COLO829 (cell line): ENCODE measurements around the gene CEP104.

Experiments
- DNase-seq: peaks from one replicate; pipeline ENCODE4 v3.0.0; 2012; ENCODE audit warnings: low spot score

Gene CEP104

DNA sequence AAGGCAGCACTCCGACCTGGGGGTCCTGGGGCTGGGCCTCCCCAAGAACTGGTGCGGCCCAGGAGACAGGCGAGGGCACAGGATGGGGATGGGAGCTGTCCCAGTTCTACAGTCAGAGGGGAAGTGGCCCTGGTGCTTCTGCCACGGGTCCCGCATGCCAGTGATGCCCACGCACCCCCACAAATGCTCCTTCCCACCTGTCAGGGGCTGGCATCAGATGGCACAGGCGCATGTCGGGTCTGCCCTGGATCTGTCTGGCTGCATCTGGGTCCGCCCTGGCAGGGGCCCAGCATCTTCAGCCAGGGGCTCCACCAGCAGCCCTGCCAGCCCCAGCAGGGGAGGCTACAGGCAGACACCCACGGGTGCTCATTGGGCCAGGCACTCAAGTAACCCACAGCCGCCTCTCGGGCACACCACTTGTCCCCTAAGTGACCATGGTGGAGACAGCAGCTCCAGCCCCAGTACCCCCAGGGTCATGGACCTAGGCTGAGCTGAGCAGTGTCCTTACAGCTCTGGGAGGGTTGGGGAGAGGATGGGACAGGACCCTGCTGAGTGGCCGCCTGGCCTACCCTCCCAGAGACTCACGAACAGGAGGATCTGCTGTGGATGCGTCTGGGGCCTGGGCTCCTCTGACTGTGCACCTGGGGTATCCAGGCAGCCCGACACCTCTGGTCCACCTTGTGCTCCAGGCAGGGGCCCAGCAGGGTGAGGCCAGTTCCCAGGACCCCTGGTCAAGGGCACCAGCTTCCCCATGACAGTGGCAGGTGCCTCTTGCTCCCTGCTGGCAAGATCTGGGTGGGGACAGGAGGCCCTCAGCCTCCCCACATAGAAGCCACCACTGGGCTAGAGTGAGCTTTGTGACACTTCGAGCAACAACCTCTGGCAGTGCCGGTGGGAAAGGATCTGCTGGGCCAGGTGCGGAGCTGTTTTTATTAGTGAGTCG is 79.1 kb downstream of the CEP104 start:
- no peak for DNase-seq

DNA sequence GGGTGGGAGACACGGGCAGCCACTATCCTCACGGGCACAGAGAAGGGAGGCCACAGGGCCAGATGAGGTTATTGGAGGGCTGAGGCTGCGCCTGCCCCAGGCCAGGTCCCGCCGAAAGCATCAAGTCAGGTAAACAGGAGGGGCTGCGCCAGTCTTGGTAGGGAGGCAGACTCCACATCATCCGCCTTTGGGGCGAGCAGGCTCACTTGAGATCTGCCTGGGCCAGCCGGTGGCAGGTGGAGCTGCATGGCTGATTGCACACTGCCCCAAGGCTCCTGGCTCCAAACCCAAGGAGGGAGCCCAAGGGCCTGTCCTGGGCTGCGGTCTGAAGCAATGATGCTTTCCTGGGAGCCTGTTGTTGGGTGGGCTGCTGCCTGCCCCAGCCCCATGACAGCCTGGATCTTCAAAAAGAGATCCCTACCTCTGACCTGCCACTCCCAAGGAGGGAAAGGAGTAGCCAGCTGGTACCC is 79.9 kb downstream of the CEP104 start:
- DNase-seq = no peak

DNA sequence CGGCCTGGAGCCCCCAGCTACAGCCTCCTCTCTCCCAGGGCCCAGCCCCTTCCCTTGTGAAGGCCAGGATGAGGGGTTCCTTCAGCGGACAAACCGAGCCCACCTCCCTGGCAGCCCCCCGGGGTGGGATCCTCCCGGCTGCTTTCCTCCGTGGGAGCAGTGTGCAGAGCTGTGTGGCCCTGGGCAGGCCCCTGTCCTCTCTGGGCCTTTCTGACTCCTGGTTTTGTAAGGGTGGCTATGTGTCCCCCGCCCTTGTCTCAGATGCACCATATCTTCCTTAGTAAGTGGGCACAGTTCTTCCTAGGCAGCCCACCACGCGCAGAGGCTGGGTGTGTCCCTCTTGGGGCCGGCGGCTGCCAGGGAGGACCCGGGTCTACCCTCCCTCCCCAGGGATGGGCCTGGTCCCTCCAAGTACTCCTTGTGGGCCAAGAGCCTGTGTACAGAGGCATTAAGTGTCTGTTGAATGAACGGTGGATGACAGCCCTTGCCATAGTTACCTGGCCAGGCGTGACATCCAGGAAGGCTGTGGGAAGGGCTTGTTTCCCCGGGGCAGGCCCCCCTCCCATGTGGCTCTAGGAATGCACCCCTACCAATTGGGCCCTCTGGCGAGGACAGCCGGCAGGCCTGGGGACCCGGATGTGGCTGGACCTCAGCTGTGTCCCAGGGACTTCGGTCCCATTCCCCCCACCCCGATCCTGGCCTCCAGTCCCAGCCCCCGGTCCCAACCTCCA is 80.6 kb downstream of the CEP104 start:
- no peak for DNase-seq

DNA sequence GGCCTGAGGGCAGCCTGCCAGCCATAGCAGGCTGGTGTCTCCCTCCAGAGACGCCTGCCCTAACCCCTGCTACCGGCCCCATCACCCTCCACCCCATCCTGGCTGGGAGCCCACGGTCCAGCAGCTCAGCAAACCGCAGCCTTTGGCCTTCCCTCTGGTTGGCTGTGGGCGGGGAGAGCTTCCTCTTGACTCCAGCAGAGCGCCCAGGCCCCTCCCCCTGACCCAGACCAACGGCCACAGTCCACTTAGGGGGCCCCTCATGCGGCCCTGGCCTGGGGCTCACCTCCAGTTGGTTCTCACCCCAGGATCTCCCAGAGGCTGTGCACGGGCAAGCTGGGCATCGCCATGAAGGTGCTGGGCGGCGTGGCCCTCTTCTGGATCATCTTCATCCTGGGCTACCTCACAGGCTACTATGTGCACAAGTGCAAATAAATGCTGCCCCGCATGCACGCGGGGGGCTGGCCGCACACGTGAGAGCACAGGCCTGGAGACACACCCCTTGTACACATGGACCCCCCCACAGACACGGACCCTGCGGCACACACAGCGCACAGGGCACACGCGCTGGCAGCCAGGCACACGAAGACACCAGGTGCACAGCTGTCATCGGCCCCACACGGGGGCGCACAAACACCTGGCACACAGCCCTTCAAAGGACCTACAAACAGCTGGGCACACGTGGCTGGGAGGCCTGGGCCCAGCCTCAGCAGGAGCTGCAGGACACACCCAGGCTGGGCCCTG is 81.4 kb downstream of the CEP104 start:
- DNase-seq = no peak

DNA sequence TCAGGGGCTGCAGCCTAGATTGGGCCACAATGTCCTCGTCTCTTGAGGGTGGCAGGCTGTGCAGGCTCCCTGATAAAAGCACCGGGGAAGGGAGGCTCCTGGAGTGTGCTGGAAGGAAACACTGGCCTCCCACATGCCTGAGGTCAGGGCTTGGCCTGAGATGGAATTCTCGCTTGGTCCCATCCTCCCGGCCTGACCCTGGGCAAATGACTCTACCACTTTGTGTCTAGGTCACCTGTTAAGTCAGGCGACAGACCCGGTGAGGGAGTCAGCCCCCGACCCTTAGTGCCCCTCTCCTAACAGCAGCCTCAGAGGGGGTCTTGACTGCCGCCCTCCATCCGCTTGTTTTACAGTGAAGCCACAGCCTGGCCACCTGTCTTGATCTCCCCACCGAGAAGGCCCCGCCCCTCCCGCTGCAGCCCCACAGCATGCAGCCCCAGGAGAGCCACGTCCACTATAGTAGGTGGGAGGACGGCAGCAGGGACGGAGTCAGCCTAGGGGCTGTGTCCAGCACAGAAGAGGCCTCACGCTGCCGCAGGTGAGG is 82.0 kb downstream of the CEP104 start:
- DNase-seq = no peak

DNA sequence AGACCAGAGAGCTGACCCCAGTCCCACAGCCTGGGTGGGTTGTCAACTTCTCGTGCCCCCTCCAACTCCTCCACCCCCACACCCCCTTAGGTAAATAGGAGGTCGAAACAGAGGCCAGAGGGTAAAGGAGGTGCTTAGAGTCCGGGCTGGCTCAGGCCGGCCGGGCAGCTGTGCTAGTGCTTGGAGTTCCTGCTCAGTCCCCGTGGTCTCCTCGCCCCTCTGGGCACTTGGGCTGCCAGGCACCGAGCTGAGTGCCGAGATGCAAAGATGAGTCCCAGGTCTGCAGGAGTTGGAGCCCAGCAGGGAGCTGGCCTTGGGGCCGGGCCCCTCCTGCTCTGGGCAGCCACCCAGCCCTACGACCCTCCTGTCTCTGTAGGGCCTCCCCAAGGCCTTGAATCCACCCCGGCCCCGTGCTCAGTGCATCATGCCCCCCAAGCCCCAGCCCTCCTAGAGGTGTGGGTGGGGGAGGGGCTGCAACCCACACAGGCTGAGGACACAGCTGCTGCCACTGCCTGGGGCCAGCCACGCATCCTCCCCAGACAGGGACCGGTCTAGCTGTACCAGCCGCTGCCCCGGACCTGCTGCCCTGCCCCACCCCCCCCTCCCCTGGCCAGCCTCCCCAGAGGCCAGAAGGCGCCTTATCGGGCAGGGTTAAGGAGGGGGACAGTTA is 82.6 kb downstream of the CEP104 start:
- DNase-seq = no peak

DNA sequence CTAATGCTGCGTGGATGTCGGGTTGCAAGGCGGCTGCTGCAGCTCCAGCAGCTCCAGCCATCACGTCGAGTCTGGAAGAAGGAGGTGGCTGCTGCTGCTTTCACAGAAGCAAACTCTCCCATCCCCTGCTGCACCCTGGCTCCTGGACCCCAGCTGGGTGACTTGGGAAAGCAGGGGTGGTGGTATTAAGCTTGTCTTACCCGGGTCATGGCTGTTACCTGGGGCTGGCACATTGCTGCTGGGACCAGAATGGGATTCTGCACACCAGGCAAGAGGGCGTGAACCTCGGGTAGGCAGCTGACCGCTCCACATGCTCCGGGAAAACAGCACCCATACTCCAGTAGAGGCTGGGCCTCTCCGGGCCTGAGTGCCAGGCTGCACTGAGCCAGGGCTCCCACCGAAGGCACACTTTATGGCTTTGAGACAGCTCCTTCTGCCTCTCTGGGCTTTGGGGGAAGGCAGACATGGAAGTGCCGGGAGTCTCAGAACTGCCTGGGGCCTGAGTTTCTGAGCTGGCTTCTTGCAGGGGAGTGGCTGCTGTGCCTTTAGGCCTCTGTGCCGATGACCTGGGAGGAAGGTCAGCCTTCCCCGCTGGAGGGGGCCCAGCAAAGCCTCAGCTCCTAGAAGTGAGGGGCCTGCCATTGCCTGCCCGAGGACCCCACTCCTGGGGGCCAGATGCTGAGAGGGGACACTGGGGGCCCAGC is 83.3 kb downstream of the CEP104 start:
- no peak for DNase-seq

DNA sequence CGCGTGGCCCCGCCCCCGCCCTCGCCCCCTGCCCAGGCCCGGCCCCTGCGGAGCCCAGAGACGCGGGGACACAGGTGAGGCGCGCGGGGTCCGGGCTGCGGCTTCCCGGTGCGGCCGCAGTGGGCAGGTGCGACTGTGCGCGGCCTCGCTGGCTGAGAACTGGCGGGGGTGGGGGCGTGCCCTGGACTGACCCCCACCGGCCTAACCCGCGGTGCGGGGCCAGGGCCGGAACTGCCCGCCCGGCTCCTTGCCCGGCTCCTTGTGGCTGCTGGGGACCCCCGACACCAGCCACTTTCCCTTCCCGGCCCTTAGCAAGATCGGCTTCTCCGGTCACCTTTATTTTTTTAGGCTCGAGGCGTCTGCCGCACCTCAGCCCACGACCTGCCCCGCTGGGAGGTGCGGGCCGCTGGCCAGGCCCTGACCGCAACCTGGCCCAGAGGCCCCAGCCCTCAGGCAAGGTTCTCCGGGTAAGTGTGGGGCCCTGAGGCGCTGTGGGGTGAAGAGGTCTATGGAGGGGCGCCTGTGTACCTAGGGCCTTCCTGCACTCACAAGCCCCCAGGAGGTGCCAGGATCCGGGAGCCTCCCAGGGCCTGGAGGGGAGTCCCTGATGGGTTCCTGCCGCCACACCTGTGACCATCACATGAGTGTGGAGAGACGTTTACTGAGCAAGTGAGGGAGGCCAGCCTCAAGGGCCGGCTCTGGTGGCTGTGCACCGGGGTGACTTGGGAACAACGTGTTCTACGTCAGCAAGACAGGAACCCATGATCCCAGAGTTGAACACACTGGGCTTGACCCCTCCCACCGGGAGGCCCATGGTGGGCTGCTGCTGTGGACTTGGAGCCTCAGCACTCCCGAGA is 84.1 kb downstream of the CEP104 start, which contains the start of gene SMIM1:
Gene SMIM1, plus strand, starts transcription at position 35 of the 857 bp plus-strand sequence. CDS start 2,625 bp downstream, outside the sequence.
- DNase-seq = no peak

DNA sequence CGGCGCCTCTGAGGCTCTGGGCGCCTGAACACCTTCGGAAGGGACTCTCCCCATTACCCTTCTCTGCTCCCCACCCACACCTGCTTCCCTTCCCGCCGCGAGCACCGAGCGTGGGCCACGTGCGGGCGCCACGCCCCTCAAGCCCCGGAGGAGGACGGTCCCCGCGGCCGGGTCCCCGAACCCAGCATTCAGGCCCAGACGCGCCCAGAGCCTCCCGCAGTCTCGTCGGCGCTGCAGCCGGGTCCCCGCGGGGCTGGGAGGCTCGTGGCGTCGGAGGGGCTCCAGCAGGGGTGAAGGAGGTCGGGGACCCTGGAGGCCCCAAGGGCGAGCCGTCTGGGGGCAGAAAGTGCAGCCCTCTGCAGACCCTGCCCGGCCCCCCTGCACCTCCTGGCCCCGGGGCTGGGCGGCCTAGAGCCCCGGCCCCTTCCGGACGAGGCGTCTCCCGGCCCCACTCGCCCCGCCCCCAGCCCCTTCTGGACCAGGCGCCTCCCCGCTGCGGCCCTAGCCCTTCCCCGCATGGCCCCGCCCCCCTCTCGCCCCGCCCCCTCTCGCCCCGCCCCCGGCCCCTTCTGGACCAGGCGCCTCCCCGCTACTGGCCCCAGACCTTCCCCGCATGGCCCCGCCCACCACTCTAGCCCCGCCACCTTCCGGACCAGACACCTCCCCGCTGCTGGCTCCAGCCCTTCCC is 84.8 kb downstream of the CEP104 start:
- peak; percentile 97 for DNase-seq

DNA sequence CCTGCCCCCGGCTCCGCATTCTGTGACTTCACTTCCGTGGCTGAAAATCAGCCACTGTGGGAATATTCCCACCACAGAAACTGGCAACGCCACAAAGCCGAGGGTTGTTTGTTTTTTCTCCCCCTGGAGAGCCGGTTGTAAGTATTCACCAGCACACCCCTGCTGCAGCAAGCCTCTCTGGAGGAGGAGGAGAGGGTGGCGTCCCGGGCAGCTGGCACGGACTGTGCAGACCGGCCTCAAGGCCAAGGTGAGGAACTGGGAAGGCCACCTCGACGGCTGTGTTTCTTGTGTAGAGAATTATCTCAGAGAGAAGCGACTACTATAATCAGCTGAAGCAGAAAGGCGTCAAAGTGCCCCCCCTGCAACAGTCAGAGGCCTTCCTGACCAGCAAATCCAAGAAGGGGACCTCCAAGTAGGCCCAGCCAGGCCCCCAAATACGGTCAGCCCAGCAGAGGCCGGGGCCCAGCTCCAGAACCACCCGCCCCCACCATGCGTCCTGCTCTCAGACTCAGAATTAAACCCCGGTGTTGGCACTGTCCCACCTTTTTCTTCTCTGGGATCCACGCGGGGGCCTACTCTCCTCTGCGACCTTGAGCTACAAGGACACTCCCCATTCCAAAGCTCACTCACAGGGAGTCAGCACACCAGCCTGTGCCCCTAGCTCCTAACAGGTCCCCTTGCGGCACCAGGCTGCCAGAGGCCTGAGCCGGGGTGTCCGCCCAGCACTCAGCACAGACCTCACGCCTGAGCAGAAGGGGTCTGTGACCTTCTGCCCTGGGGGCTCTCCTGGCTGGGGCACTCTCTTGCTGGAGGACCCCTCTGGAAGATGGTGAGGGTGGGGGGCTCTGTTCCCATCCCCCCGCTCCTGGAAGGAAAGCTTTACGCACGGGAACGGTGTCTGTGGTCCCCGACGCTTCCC is 85.6 kb downstream of the CEP104 start:
- no peak for DNase-seq

DNA sequence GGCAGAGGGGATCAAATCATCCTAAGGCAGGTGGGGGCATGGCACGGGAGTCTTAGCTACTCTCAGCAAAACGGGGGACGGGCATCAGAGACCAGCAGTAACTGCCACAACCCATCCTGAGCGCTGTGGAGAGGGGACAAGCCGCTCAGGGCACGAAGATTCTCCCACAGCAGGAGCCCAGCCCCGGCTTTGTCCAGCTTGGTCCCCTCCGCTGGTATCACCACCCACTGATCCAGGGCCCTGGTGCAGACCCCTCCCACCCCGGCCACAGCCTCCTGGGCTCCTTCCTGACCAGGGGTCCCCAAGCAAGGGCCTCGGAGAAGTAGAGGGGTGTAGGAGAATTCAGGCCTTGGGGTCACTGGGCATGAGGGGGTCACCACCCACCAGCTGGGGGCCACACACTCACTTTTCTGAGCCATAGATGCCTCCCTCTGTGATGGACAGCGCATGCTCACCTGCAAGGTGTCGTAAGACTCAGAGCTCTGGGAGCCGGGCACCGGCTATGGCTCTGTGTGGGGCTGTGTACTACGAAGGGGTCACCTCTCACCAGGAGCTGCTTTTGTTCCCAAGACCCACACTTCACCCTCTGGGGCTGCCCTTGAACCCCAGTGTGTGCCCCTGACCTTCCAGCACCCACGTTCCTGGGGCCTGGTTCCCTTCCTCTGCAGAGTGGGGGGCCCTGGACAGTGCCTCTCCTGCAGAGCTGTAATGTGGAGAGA is 86.8 kb downstream of the CEP104 start:
- DNase-seq = no peak

DNA sequence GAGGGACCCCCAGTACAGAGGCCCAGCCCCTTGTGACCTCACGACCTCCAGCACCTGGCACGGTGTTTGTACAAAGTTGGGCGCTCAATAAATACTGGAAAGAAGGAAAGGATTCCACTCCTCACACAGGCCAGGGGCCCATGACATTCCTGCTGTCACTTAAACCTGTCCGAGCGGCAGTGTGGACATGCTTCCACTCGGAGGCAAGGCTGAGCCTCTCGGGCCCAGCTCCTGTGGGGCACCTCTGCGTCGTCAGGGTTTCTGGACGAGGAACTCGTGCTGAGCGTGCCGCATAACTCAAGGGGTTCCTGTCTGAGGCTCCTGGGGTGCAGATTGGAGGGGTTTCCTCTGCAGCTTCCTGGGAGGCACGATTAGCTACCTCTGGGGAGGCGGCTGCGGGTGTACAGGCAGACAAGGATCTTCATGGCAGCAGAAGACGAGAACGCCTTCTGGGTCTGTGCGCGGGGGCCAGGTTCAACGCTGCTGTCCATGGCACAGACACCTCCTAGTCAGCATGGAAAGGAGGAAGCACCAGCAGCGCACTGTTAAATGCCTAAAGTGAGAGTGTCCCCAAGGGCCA is 88.1 kb downstream of the CEP104 start:
- DNase-seq = no peak

DNA sequence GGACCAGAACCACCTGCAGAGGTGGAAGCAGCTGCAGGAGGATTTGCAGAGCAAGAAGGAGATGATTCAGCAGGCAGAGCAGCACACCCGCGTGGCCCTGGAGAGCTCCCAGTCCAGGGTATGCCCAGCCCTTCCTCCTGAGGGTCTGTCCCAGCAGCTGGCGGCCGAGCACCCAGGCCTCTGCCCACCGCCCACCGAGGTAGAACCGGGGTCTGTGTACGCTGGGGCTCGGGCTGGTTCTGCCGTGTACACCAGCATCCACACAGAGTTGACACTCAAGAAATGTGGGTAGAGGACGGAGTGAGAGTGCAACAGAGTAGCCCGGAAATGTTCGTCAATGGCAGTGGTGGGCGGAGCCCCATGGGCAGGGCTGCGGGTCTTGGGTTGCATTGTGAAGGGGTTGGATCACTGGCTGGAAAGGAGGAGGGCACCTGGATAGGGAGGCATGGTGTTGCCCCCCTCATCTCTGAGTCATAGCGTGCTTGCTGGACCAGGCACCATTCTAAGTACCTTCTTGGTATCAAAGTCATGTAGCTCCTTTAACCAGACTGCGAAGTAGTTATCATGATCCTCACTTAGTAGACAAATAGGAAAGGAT is 89.6 kb downstream of the CEP104 start:
- DNase-seq = no peak

DNA sequence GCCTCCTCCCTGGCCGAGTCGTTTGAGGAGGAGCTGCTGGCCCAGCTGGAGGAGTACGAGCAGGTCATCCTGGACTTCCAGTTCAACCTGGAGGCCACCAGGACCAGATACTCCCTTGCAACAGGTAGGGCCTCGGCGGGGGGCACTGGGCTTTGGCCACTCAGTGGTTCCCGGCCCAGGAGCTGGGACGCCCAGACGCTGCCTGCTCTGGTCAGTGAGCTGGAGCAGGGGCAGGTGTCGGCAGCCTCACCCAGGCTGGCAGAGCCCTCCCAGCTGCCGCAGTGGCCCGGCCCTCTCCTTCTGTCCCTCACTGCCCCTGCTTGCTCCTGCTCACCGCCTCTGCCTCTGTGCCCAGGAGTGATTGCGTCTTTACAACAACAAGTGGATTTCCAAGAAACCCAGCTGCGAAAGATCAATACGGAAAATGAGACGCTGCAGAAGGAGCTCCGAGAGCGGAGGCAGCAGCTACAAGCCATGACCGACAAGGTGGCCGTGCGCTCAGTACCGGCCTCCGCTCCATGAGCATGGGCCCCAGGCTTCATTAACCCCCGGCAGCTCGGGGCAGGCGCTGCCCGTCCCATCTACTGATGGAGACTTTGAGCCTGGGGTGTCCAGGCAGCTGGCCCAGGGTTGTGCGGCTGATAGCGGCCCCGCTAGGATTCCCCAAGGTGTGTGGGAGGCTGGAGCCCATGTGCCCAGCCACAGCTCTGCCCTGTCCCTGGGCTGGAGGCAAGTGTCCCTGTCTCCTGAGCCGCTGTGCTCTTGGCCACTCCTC is 93.5 kb downstream of the CEP104 start:
- DNase-seq = no peak

DNA sequence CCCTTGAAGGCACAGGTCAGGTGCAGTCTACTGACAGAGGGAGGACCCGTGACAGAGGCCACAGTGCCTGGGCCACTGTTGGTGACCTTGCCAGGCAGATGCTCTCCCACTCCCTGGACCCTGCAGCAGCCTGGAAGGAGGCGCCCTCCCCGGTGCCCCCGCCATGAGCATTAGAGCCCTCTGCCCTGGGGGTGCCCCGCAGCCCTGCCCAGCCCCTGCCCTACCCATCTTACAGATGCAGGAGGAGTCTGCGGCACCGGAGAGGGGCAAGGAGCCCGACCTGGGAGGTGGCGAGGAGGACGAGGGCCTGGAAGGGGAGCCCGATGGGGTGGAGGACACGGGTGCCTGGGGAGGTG is 94.2 kb downstream of the CEP104 start:
- DNase-seq = no peak
